H1 (cell line): ENCODE measurements around the gene YBX2. TPM values are rescaled to one million over a fixed set of nuclear protein-coding genes. Genes with fewer than 3 reads are reported as not detected.

ENCODE experiments used
- CTCF ChIA-PET: fragments of 300-600 bp; sonication (Branson Sonifier 250); formaldehyde crosslinking; loops from one replicate; lab custom pipeline; 2021; ENCODE audit not compliant: partially characterized antibody; lab: Charles Lee
- POLR2A ChIA-PET: fragments of 300-600 bp; sonication (Branson Sonifier 250); formaldehyde crosslinking; loops from one replicate; lab custom pipeline; 2021; ENCODE audit warnings: inconsistent platforms; ENCODE audit not compliant: partially characterized antibody; lab: Charles Lee
- DNase-seq, 2 experiments: peaks; one replicate each; pipeline versions ENCODE4 v3.0.0 to v3.0.0-alpha.2; 2010 to 2022; ENCODE audit warnings: low spot score in 2 of 2, low read depth in 1 of 2, mixed read lengths in 1 of 2
- FAIRE-seq: peaks from 2 replicates; lab custom pipeline; 2011; peaks lifted over from hg19 to GRCh38; lab: Jason Lieb, UNC
- H2AFZ ChIP-seq: 2 replicates; pipeline ENCODE4 v1.8.1; 2012; ENCODE audit warnings: low read length, inconsistent platforms
- H2AK5ac ChIP-seq: 2 replicates; pipeline ENCODE4 v1.6.1; 2013; ENCODE audit warnings: low read depth, low read length
- H2BK120ac ChIP-seq: replicated peaks from 2 replicates; pipeline ENCODE3; 2013; ENCODE audit warnings: low read depth, low read length, inconsistent platforms
- H2BK12ac ChIP-seq: 2 replicates; pipeline ENCODE4 v1.6.1; 2013; ENCODE audit warnings: low read depth, low read length
- H2BK15ac ChIP-seq: 2 replicates; pipeline ENCODE4 v1.6.1; 2013; ENCODE audit warnings: low read length
- H2BK20ac ChIP-seq: 2 replicates; pipeline ENCODE4 v1.6.1; 2013; ENCODE audit warnings: low read length
- H2BK5ac ChIP-seq: 2 replicates; pipeline ENCODE4 v1.6.1; 2013; ENCODE audit warnings: low read depth, low read length
- H3K14ac ChIP-seq: 2 replicates; pipeline ENCODE4 v1.6.1; 2013; ENCODE audit warnings: inconsistent platforms; ENCODE audit not compliant: insufficient read length
- H3K18ac ChIP-seq: 2 replicates; pipeline ENCODE4 v1.6.1; 2013; ENCODE audit warnings: low read length; ENCODE audit errors: extremely low read depth
- H3K23ac ChIP-seq: 2 replicates; pipeline ENCODE4 v1.6.1; 2013; ENCODE audit warnings: inconsistent platforms; ENCODE audit not compliant: insufficient read length
- H3K23me2 ChIP-seq: 2 replicates; pipeline ENCODE4 v1.6.1; 2013; ENCODE audit warnings: low read depth, low read length
- H3K27ac ChIP-seq: 2 replicates; pipeline ENCODE4 v1.6.1; 2011; ENCODE audit warnings: low read depth, low read length, inconsistent platforms
- H3K27me3 ChIP-seq, 4 experiments: replicated peaks in 1 of 4; 1 replicate in 1 of 4; 2 replicates in 3 of 4; pipeline versions ENCODE4 v1.6.1 to v1.8.1; 2011 to 2013; ENCODE audit warnings: low read length in 3 of 4, mild to moderate bottlenecking in 3 of 4, inconsistent platforms in 2 of 4, mixed read lengths in 2 of 4, moderate library complexity in 1 of 4; ENCODE audit not compliant: control insufficient read depth in 3 of 4, insufficient read depth in 3 of 4; ENCODE audit errors: extremely low read depth in 1 of 4
- H3K36me3 ChIP-seq, 4 experiments: 2 replicates each; pipeline versions ENCODE4 v1.6.1 to v1.8.1; 2011 to 2013; ENCODE audit warnings: mild to moderate bottlenecking in 4 of 4, low read length in 3 of 4, moderate library complexity in 2 of 4, control low read depth in 1 of 4, inconsistent platforms in 1 of 4; ENCODE audit not compliant: insufficient read depth in 4 of 4, control insufficient read depth in 2 of 4
- H3K4ac ChIP-seq: replicated peaks from 2 replicates; pipeline ENCODE3; 2013; ENCODE audit warnings: low read length, low read depth, mixed read lengths, inconsistent platforms; ENCODE audit not compliant: insufficient read length
- H3K4me1 ChIP-seq, 4 experiments: replicated peaks in 1 of 4; 1 replicate in 1 of 4; 2 replicates in 3 of 4; pipeline versions ENCODE4 v1.6.1 to v1.8.1; 2011 to 2013; ENCODE audit warnings: low read length in 3 of 4, inconsistent platforms in 2 of 4, mixed read lengths in 1 of 4; ENCODE audit not compliant: insufficient read depth in 4 of 4, control insufficient read depth in 3 of 4
- H3K4me2 ChIP-seq, 2 experiments: 2 replicates each; pipeline versions ENCODE4 v1.6.1 to v1.8.1; 2011 to 2013; ENCODE audit warnings: low read depth in 2 of 2, low read length in 2 of 2, control low read depth in 1 of 2, inconsistent platforms in 1 of 2, mild to moderate bottlenecking in 1 of 2; ENCODE audit not compliant: insufficient read depth in 1 of 2
- H3K4me3 ChIP-seq, 4 experiments: fragments of 200-600, 300-600 bp in 1 of 4; sonication (generic), shearing (Covaris generic), sonication (Bioruptor Twin) in 1 of 4; 2 replicates each; pipeline versions ENCODE4 v1.5.1 to v1.8.1; 2011 to 2016; ENCODE audit warnings: low read length in 4 of 4, low read depth in 3 of 4, control low read depth in 2 of 4, inconsistent platforms in 2 of 4, mild to moderate bottlenecking in 2 of 4, mixed read lengths in 1 of 4, moderate library complexity in 1 of 4; ENCODE audit not compliant: insufficient read depth in 2 of 4; ENCODE audit errors: extremely low read depth in 1 of 4
- H3K56ac ChIP-seq: replicated peaks from 2 replicates; pipeline ENCODE3; 2013; ENCODE audit warnings: low read depth, mild to moderate bottlenecking, mixed read lengths, low read length, inconsistent platforms; ENCODE audit not compliant: insufficient read length
- H3K79me1 ChIP-seq: 2 replicates; pipeline ENCODE4 v1.6.1; 2013; ENCODE audit warnings: low read depth, low read length, control low read depth
- H3K79me2 ChIP-seq, 2 experiments: 2 replicates each; pipeline versions ENCODE4 v1.6.1 to v1.8.1; 2012 to 2013; ENCODE audit warnings: low read length in 2 of 2, mild to moderate bottlenecking in 2 of 2, inconsistent platforms in 1 of 2; ENCODE audit not compliant: insufficient read depth in 2 of 2, control insufficient read depth in 1 of 2
- H3K9ac ChIP-seq, 4 experiments: replicated peaks in 1 of 4; 1 replicate in 1 of 4; 2 replicates in 3 of 4; pipeline versions ENCODE4 v1.6.1 to v1.8.1; 2011 to 2013; ENCODE audit warnings: low read depth in 3 of 4, low read length in 3 of 4, control low read depth in 2 of 4, mild to moderate bottlenecking in 2 of 4, moderate library complexity in 2 of 4, inconsistent platforms in 1 of 4; ENCODE audit errors: extremely low read depth in 1 of 4
- H3K9me3 ChIP-seq, 2 experiments: 2 replicates each; pipeline versions ENCODE4 v1.6.1 to v1.8.1; 2012 to 2013; ENCODE audit warnings: mild to moderate bottlenecking in 2 of 2, moderate library complexity in 2 of 2, control low read depth in 1 of 2, inconsistent platforms in 1 of 2, low read depth in 1 of 2, low read length in 1 of 2, mixed read lengths in 1 of 2; ENCODE audit not compliant: insufficient read depth in 2 of 2
- H4K20me1 ChIP-seq, 2 experiments: replicated peaks in 1 of 2; 2 replicates each; pipeline versions ENCODE3 to v1.8.1; 2011 to 2013; ENCODE audit warnings: inconsistent platforms in 2 of 2, low read length in 2 of 2, mild to moderate bottlenecking in 1 of 2; ENCODE audit not compliant: insufficient read depth in 2 of 2, control insufficient read depth in 1 of 2
- H4K5ac ChIP-seq: 2 replicates; pipeline ENCODE4 v1.6.1; 2013; ENCODE audit warnings: low read length, low read depth, mixed read lengths, inconsistent platforms; ENCODE audit not compliant: insufficient read length
- H4K8ac ChIP-seq: 2 replicates; pipeline ENCODE4 v1.8.0; 2013; ENCODE audit warnings: mild to moderate bottlenecking, moderate library complexity, low read length, inconsistent platforms; ENCODE audit not compliant: insufficient read depth; ENCODE audit errors: extremely low read depth
- H4K91ac ChIP-seq: replicated peaks from 2 replicates; pipeline ENCODE3; 2013; ENCODE audit warnings: low read length, mixed read lengths, inconsistent platforms; ENCODE audit not compliant: insufficient read length
- MAX ChIP-seq: IDR thresholded peaks from 2 replicates; pipeline ENCODE4 v1.6.1; 2012; ENCODE audit warnings: inconsistent platforms
- POLR2A ChIP-seq, 2 experiments: IDR thresholded peaks; 1 replicate in 1 of 2; 2 replicates in 1 of 2; pipeline ENCODE4 v1.6.1; 2011; ENCODE audit warnings: low read depth in 2 of 2, low read length in 2 of 2, mild to moderate bottlenecking in 2 of 2; ENCODE audit errors: control extremely low read depth in 1 of 2
- USF2 ChIP-seq: IDR thresholded peaks from 2 replicates; pipeline ENCODE4 v1.6.1; 2011; ENCODE audit warnings: low read length, improper control_type of control experiment
- WGBS, 2 experiments: shearing (Covaris generic) in 1 of 2; methylation state at CpG; one replicate each; pipeline versions ENCODE4 v1.1.6 to v1.1.7; 2013 to 2015; ENCODE audit warnings: low lambda C conversion rate in 2 of 2, mixed read lengths in 2 of 2, inconsistent platforms in 1 of 2, low coverage in 1 of 2, missing lambda C conversion rate in 1 of 2; ENCODE audit not compliant: insufficient replicate concordance in 2 of 2, insufficient coverage in 1 of 2, insufficient read length in 1 of 2; ENCODE audit errors: extremely low coverage in 1 of 2, missing lambda C conversion rate in 1 of 2; 5-methylcytosine and 5-hydroxymethylcytosine counted together
- polyA plus RNA-seq, 7 experiments: library from polyadenylated mRNA; depleted of rRNA in 3 of 7; stranded (reverse) in 5 of 7; unstranded in 2 of 7; fragments of >200 nt in 5 of 7; fragments of 200-250 nt in 2 of 7; gene quantifications; 1 replicate in 5 of 7; 2 replicates in 1 of 7; 4 replicates in 1 of 7; pipeline versions ENCODE4 v1.2.1 to v1.2.3, GENCODE V29; 2011 to 2013; ENCODE audit warnings: missing spikeins in 2 of 7, mixed read lengths in 2 of 7
- total RNA-seq: library from RNA; stranded (reverse); fragmentation: NEBNext Ultra II Directional; extraction: Animal tissue kit (Norgen Biotek cat#: 25700); gene quantifications from 2 replicates; pipeline ENCODE4 v1.2.1, GENCODE V29; 2021

YBX2 gene
- total and polyA plus RNA-seq, 2 of the 8 experiments (the other 6 are each of a cell fraction or from before 2014, with no cell fraction given), result 19.2 to 30.5 TPM

GRCh38 chr17:7240375-7240774 is 54.1 kb downstream of the YBX2 start:
- POLR2A ChIA-PET, result interaction anchor here (0.9 to 19.7 kb wide), 10 partner anchors 8 to 84 kb away, joined by 3 to 386 read pairs (median 8); partner anchors contain the start of genes ACADVL, CLDN7, CTDNEP1 and DLG4
- Histone ChIP-seq H3K4me1 (peaks cover 5 to 20% (median 12%) of the 10 kb centered on the region in 4 experiments; a peak in 6 of 7 replicates), H2AK5ac (no peak overlapping the region), H3K79me1 (peaks cover 8% of the 10 kb centered on the region; the same call in 1 of the 2 replicates), H3K14ac (no peak overlapping the region), H4K8ac (no peak overlapping the region), H3K4me3 (peak overlapping the region; percentile 19 to 90 (median 77); a peak in 3 of 8 replicates), H3K27ac (no peak overlapping the region; the same call in 1 of the 2 replicates), H2AFZ (no peak overlapping the region), H2BK5ac (no peak overlapping the region), H2BK120ac (no peak overlapping the region), H2BK15ac (no peak overlapping the region), H3K18ac (no peak overlapping the region), H3K79me2 (peaks cover 0 to 48% of the 10 kb centered on the region in 2 experiments; a peak in 2 of 4 replicates), H3K36me3 (peaks cover 12 to 45% (median 30%) of the 10 kb centered on the region in 4 experiments; a peak in 7 of 8 replicates), H3K23me2 (peaks cover 18% of the 10 kb centered on the region), H3K9me3 (no peaks in the 10 kb centered on the region), H4K91ac (no peak overlapping the region), H3K9ac (no peak overlapping the region), H3K23ac (no peak overlapping the region), H4K20me1 (peaks cover 10 to 15% of the 10 kb centered on the region in 2 experiments), H3K4ac (no peak overlapping the region), H3K56ac (no peak overlapping the region), H4K5ac (no peak overlapping the region), H3K4me2 (peak overlapping the region; percentile 92 to 93; a peak in 3 of 4 replicates), H2BK20ac (no peak overlapping the region), H2BK12ac (no peak overlapping the region), H3K27me3 (no peaks in the 10 kb centered on the region)
- CTCF ChIA-PET, result interaction anchor here (0.8 to 6.4 kb wide), 4 partner anchors 20 to 208 kb away, joined by 3 to 46 read pairs (median 14); partner anchors contain the start of genes ACADVL and DLG4
- TF ChIP-seq MAX (no peak), POLR2A (IDR thresholded peaks at IDR 0.05; ENCODE audit: control extremely low read depth in 1 of 2, low read depth in 2 of 2, low read length in 2 of 2) (no peak), USF2 (no peak)
- WGBS, 2 experiments, result 84% methylated on average over 4 of the region's 4 CpGs; no CpG with 5 or more reads in 1 of the 2 experiments
- no peak for DNase-seq
- no peak for FAIRE-seq
